Right ventricle myocardium superior (tissue), 1 donor: Measurements from ENCODE around the gene CCR3. TPM values are rescaled to one million over a fixed set of nuclear protein-coding genes. Genes with fewer than 3 reads are reported as not detected.

Experiments used
- ATAC-seq: fragments of 200-7000 bp; cut with Tn5 transposase; one replicate; pipeline ENCODE4 v1.9.1; 2020; ENCODE audit warnings: mild to moderate bottlenecking; ENCODE audit not compliant: poor library complexity
- DNase-seq: peaks from one replicate; pipeline ENCODE4 v3.0.0-alpha.2; 2020
- intact Hi-C: fragments of 100-400 bp; cut with DNase I; formaldehyde crosslinking; loops from one replicate; pipeline ENCODE4 v1.11.2; 2022
- total RNA-seq: library from RNA; stranded (reverse); fragmentation: NEBNext Ultra II Directional; extraction: Animal tissue kit (Norgen Biotek cat#: 25700); gene quantifications from one replicate; pipeline ENCODE4 v1.2.1, GENCODE V29; 2021
- donor health status: DM: no; HTN: yes; CAD: no; lungs with severe emphysema.

CCR3 gene
- total RNA-seq, 1 donor from 2014 or later, result not detected

GRCh38 chr3:46261926-46262594 lies 19.8 kb downstream of the CCR3 start:
- DNase-seq (no peak), ATAC-seq (no peak)
- intact Hi-C loops, result no loop called here

GRCh38 chr3:46264002-46264401 lies 21.7 kb downstream of the CCR3 start:
- no peak for DNase-seq
- intact Hi-C loops, result no loop called here
- no peak for ATAC-seq

- intact Hi-C loops, result no loop called here
- ATAC-seq, result no peak
- DNase-seq, result no peak
Measured at GRCh38 chr3:46266598-46266997, 24.3 kb downstream of the CCR3 start.

- intact Hi-C loops, result no loop called here
Measured at GRCh38 chr3:46269556-46269955, 27.3 kb downstream of the CCR3 start.

GRCh38 chr3:46270474-46270873 lies 28.2 kb downstream of the CCR3 start:
- ATAC-seq (no peak), DNase-seq (no peak)
- intact Hi-C loops, result no loop called here

More at GRCh38 chr3:46269556-46269955, 27.3 kb downstream of the CCR3 start:
- no peak for DNase-seq
- no peak for ATAC-seq

GRCh38 chr3:46271209-46271745 lies 29.0 kb downstream of the CCR3 start:
- intact Hi-C loops, result no loop called here
- DNase-seq (no peak), ATAC-seq (no peak)

- DNase-seq (no peak), ATAC-seq (no peak)
- intact Hi-C loops, result no loop called here
Measured at GRCh38 chr3:46272028-46272451, 29.8 kb downstream of the CCR3 start.

- ATAC-seq (peak; percentile 87), DNase-seq (peak; percentile 59)
- intact Hi-C loops, result loop anchor here (5.0 kb wide), 1 partner anchor 96 kb away; the partner anchor contains the start of gene CCR5
Measured at GRCh38 chr3:46276497-46277099, 34.3 kb downstream of the CCR3 start.

- ATAC-seq (no peak), DNase-seq (no peak)
- intact Hi-C loops, result loop anchor here (5.0 kb wide), 1 partner anchor 95 kb away; the partner anchor contains the start of gene CCR5
Measured at GRCh38 chr3:46277476-46277875, 35.2 kb downstream of the CCR3 start.

- DNase-seq, result no peak
- intact Hi-C loops, result loop anchor here (5.0 kb wide), 1 partner anchor 93 kb away; the partner anchor contains the start of gene CCR5
- ATAC-seq, result no peak
Measured at GRCh38 chr3:46278816-46279672, 36.8 kb downstream of the CCR3 start.

- DNase-seq (no peak), ATAC-seq (no peak)
- intact Hi-C loops, result no loop called here
Measured at GRCh38 chr3:46280105-46280797, 38.0 kb downstream of the CCR3 start.

- intact Hi-C loops, result no loop called here
- no peak for DNase-seq
- no peak for ATAC-seq
Measured at GRCh38 chr3:46281551-46281950, 39.3 kb downstream of the CCR3 start.

GRCh38 chr3:46282041-46282440 lies 39.8 kb downstream of the CCR3 start:
- ATAC-seq (no peak), DNase-seq (no peak)
- intact Hi-C loops, result no loop called here

GRCh38 chr3:46282696-46283095 lies 40.4 kb downstream of the CCR3 start:
- intact Hi-C loops, result no loop called here
- ATAC-seq (no peak), DNase-seq (no peak)

GRCh38 chr3:46283881-46284450 lies 41.7 kb downstream of the CCR3 start:
- intact Hi-C loops, result no loop called here
- DNase-seq, result no peak
- no peak for ATAC-seq

GRCh38 chr3:46284981-46285683 lies 42.9 kb downstream of the CCR3 start:
- intact Hi-C loops, result no loop called here
- ATAC-seq, result peak; percentile 83
- peak; percentile 48 for DNase-seq

- DNase-seq (no peak), ATAC-seq (no peak)
- intact Hi-C loops, result no loop called here
Measured at GRCh38 chr3:46285931-46286619, 43.8 kb downstream of the CCR3 start.
